GM19324 (cell line): ENCODE data around the gene ATP6V0A4.
"Not testable (repeated sequence)": the region's sequence is repeated elsewhere in the genome, so short reads cannot be mapped to it uniquely, and the experiment has no call there.

ENCODE experiments used
- ATAC-seq: cut with Tn5 transposase; IDR thresholded peaks from one replicate; pipeline ENCODE4 v1.9.1; 2021; ENCODE audit warnings: mild to moderate bottlenecking, moderate library complexity; ENCODE audit not compliant: unreplicated experiment, low FRiP score

The ATP6V0A4 gene

DNA sequence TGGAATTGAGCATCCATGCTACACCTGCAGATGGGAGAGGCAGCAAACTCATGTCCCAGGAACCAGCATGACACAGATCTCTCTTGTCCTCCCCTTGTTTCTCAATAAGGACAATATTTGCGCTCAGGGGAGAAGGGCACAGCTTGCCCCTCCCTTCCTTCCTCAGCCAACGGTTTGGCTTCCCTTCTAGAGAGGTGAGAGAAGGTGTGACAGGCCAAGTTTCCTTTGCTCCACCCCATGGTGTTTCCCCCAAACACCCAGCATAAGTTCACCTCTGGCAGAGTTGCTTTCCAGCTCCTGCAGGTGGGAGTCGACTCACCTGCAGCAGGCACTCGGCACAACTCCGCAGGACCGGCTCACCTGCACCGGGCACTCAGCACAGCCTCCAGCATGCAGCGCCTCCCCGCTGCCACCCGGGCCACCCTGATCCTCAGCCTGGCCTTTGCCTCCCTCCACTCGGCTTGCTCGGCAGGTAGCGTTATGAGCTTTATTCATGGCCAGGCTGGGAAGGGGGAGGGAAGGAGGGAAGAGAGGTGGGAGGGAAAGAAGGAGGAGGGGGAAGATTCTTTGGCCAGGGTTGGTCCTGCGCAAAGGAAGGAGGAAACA lies at the start of gene ATP6V0A4, which contains the start of gene TMEM213:
TSS of gene ATP6V0A4 (minus strand) at position 482 of the 606 bp plus-strand sequence. CDS start 26,949 bp downstream, outside the sequence.
TSS of gene TMEM213 (plus strand) at position 280 of the 606 bp plus-strand sequence. CDS start at position 391, 111 bp downstream.
- no peak for ATAC-seq

GRCh38 chr7:138845711-138846110 lies 47.7 kb upstream of the ATP6V0A4 start:
- no peak for ATAC-seq

DNA sequence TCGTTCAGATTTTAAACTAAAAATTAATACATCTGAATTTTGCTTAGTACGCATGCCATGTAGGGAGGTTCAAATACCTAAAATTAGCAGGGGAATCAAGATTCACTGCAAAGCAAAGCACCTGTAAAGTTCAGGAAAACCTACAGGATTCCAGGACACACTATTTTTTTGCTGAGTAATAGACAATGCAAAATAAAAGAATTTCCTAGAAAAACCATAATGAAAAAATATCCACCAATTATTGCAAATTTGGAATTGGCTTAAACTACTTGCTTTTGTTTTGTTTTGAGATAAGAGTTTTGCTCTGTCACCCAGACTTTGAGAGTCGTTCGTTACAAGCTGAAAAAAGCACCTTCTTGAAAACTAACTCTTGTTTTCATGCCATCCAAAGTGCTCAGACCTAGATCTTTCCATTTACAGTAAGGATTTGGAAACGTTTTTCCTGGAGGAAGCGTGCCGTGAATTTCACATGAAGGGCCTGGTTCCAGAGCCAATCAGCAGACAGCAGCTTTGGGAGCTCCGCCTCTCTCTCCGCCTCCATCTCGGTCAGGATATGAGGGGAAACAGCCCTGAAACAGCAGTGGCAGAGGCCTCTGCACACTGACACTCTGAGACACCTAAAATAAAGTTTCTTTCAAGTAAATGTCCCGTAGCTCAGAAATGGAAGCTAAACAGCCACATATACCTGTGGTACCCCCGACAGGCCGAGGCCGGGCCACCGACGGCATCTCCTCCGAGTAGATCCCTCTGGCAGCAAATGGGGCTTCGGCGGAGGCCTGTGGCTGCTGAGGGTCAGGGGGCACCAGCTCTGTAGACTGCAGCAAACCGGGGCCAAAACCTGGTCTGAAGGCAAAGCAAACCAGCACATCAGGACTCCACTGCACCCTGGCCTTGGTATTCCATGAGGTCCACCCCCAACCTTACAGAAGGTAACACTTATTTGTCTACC lies 45.9 kb upstream of the ATP6V0A4 start:
- no peak for ATAC-seq

- no peak for ATAC-seq
Measured at GRCh38 chr7:138842111-138842510, 44.1 kb upstream of the ATP6V0A4 start.

DNA sequence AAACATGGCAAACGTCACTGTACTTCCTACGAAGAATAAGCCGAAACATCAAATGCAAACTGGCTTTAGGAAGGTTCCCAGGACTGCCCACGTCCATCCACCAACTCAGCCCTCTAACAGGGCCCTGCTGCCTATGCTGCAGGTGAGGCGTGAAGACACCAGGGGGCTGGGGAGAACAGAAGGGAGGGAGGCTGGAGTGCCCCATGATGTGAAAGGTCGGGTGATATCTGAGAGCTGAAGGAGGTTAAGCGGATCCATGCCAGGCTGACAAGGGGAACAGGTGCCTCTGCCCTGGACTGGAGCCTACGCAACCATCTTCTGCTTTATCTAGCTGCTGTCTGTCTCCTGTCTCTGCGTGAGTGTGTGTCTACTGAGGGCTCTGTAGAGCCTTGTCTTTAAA lies 40.2 kb upstream of the ATP6V0A4 start:
- no peak for ATAC-seq

DNA sequence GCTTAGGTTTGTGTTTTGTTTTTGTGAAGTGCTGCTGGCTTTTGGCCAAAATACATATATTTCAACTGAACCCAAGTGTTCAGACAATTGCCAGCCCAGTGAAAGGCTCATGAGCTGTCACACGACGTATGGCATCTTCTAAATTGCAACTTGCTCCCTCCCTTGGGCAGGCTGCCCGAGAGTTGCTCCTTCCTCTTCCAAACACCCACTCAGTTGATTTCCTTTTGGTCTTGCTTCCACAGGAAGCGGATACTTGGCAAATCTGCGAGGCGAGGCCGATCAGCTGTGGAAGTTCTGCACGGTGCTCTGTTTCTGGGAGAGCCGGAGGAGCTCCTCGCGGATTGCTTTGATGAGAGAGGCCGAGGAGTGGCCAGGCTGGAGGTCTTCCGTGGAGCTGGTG lies 39.6 kb upstream of the ATP6V0A4 start:
- ATAC-seq, result no peak

DNA sequence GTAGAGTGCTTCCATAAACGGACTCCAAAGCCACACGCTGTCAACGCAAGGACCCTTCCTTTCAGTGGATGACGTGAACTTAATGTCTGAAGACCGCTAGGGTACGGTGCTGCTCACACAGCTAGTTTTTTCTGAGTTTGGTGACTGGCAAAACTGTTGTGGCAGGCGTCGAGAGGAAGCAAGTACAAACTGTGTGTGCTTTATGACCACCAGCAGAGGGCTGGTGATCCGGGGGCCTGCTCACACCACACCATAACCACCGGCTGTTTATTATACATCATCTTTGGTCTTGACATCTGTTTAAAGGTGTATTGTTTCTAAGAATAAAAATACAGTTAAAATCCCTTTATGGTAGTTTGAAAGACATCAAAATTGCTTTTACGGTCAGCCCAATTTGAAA lies 37.1 kb upstream of the ATP6V0A4 start:
- no peak for ATAC-seq

- ATAC-seq, result no peak
Measured at GRCh38 chr7:138834583-138834982, 36.6 kb upstream of the ATP6V0A4 start.

GRCh38 chr7:138833596-138833995 lies 35.6 kb upstream of the ATP6V0A4 start:
- ATAC-seq, result no peak

DNA sequence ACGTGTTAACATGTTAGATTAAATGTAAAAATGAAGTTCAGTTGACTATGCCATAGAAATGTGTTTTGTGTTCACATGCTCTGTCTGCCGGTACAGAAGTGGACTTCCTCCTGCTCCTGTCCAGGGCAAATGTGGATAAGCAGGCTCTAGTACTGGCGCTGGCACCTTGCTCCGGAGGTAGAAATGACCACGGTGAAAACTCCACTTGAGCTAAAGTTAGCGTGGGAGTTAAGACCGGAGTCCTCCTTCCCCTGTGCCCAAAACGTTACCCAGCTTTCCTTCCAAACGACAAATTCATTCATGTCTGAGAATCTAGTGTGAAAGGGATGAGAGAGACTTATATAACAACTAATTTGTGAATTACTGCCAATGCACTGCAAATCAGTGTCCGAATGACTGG lies 35.0 kb upstream of the ATP6V0A4 start:
- no peak for ATAC-seq

- no peak for ATAC-seq
Measured at GRCh38 chr7:138829335-138829734, 31.3 kb upstream of the ATP6V0A4 start.

DNA sequence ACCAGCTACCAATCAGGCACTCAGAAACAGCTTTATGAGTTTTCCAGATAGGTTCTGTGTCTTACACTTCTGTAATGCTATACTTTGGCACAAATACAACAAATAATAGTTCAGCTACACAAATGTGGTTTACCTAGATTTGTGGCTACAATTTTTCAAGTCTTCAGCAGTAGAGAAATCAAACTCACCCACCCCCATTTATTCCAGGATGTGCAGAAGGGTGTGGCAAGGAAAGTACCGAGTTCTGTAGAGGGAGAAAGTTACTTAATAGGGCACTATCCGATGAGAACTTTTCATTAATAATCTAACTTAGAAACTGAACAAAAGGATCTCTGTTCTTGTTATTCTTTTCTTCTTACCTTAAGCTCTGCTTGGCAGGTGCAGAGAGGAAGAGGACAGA lies 30.3 kb upstream of the ATP6V0A4 start:
- ATAC-seq, result no peak

GRCh38 chr7:138825049-138825721 lies 27.2 kb upstream of the ATP6V0A4 start:
- ATAC-seq, result no peak

- ATAC-seq, result no peak
Measured at GRCh38 chr7:138822867-138823535, 25.0 kb upstream of the ATP6V0A4 start.

GRCh38 chr7:138821912-138822311 lies 23.9 kb upstream of the ATP6V0A4 start:
- ATAC-seq, result no peak

- no peak for ATAC-seq
Measured at GRCh38 chr7:138819625-138820024, 21.6 kb upstream of the ATP6V0A4 start.

GRCh38 chr7:138816650-138817049 lies 18.7 kb upstream of the ATP6V0A4 start:
- ATAC-seq, result no peak

DNA sequence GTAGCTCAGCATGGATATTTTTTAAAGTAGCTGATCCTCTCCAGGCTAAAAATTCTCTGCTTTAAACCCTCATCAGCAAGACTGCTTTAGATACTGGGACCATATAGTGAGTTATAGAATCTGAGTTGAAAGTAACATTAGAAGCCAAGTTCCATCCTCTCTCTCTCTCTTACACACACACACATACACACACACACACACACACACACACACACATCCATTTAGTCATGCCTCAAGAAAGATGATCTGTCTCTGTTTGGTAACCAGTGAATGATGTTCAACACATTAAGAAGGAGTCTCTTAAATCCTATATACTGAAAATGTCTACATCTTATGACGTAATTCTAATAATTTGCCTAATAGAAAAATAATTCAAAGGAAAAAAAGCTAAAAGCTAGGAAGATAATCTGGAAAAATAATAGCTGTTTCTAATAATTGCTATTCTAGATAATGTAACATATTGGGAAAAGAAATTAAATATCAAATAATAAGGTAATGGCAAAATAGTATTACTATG lies 16.9 kb upstream of the ATP6V0A4 start:
- ATAC-seq, result no peak

DNA sequence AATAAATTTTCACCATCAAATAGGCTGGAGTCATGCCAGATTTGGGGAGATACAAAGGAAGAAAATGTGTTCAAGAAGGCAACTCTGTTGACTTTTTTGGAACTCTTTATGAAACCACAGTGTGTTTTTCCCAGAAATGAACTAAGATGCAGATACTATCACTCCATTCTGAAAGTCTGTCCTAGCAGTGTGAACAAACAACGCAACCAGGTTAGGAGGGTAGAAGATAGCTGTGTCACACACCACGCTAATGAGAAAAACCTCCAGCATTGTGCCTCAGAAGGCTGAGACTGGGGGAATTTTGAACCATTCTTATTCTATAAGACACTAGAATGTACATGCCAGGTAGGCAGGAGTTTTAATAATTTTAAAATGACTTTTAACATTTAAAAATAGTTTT lies 15.9 kb upstream of the ATP6V0A4 start:
- ATAC-seq, result no peak

- not testable (repeated sequence) for ATAC-seq
Measured at GRCh38 chr7:138811327-138811726, 13.3 kb upstream of the ATP6V0A4 start.
